D721Med (cell line): Measurements from ENCODE around the gene HEATR5A.
"Not testable (repeated sequence)": the region's sequence is repeated elsewhere in the genome, so short reads cannot be mapped to it uniquely, and the experiment has no call there.

Experiments
- DNase-seq: peaks from one replicate; pipeline ENCODE4 v3.0.0; 2011; ENCODE audit warnings: low spot score; ENCODE audit not compliant: insufficient read length
- FAIRE-seq: peaks from 2 replicates; lab custom pipeline; 2011; peaks lifted over from hg19 to GRCh38; lab: Jason Lieb, UNC
- CTCF ChIP-seq: IDR thresholded peaks from 2 replicates; pipeline ENCODE4 v1.5.1; 2012; ENCODE audit warnings: mild to moderate bottlenecking, control low read depth; ENCODE audit not compliant: insufficient read depth; ENCODE audit errors: missing control alignments

Gene HEATR5A

DNA sequence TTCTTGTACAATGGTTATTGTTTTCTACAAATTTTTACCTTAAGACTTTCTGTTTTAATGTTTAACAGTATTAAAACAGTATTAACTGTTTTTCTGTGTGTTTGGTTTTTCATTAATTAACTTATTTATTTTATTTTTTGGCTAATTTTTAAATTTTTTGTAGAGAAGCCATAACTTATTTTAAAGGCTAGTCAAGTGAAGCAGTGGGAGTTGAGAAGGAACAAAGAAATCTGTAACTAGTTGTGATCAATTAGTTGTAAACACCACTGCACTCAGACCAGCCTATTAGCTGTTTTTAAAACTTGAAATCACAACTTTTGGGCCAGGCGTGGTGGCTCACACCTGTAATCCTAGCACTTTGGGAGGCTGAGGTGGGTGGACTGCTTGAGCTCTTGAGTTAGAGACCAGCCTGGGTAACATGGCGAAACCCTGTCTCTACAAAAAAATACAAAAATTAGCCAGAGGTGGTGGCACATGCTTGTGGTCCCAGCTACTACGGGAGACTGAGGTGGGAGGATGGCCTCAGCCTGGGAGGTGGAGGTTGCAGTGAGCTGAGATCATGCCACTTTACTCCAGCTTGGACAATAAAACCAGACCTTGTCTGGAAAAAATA is 161.8 kb downstream of the HEATR5A start:
- FAIRE-seq (no peak), DNase-seq (no peak)

DNA sequence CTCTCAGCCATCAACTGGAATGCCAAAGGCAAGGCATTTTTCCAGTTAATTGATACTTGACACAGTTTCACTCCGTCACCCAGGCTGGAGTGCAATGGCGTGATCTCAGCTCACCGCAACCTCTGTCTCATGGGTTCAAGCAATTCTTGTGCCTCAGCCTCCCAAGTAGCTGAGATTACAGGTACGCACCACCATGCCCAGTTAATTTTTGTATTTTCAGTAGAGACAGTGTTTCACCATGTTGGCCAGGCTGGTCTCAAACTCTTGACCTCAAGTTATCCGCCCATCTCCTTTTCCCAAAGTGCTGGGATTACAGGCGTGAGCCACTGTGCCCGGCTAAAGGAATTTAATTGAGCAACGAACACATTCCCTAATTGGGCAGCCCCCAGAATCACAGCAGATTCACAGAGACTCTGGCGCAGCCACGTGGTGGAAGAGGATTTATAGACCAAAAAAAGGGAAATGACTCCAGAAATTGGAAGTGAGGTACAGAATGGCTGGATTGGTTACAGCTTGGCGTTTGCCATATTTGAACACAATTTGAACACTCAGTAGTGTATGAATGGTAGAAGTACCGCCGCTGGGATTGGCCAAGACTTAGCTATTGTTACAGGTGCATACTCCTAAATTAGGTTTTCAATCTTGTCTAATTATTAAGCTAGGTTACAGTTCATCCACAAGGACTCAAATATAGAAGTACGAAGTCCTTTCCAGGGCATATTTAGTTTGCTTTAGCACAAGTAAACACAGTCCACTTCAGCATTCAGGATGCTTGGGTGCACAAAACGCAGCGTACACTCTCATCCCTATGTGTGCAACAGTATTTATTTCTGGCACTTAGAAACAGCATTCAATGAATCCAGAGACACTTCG is 162.6 kb downstream of the HEATR5A start:
- DNase-seq, FAIRE-seq: not testable (repeated sequence)

More for the DNA sequence above, 161.8 kb downstream of the HEATR5A start:
- no peak for TF ChIP-seq CTCF

DNA sequence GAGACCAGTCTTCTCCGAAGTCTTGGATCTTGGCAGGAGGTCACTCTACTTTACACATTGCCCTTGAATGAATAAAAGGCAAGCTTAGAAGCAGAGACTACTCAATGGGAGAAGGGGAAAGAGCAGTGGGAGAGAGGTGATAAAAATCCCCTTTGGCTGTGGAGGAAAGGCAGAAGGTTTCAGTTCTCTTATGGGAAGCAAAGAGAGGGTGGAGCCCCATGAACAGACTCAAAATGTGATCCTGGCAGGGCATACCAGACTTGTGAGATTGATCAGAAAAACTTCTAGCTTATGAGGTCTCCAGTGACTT is 163.2 kb downstream of the HEATR5A start:
- no peak for TF ChIP-seq CTCF
- no peak for FAIRE-seq
- DNase-seq: no peak

DNA sequence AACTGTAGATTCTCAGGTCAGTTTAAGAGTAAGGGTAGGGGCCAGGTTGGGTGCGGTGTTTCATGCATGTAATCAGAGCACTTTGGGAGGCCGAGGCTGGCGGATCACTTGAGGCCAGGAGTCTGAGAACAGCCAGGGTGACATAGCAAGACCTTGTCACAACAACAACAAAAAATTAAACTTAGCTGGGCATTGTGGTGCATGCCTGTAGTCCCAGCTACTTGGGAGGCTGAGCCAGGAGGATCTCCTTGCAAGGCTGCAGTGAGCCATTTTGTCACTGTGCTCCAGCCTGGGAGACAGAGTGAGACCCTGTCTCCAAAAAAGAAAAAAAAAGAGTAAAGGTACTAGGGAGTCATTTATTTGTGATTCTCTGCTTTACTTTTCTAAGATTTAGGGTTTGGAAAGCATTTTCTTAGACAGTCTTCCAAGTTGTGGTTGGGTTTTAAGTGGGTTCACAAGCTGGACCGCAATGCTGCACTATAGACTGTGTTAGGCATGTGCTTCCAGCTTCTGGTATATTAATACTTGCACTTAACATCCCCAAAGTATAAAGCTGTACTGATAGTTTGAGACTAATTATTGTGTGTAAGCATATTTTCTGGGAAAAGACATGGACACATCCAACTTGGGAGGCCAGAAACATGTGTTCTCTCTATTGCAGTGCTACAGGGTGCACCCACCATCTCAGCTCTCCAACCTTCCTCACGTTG is 163.7 kb downstream of the HEATR5A start:
- DNase-seq: no peak
- TF ChIP-seq CTCF: no peak
- FAIRE-seq: no peak

DNA sequence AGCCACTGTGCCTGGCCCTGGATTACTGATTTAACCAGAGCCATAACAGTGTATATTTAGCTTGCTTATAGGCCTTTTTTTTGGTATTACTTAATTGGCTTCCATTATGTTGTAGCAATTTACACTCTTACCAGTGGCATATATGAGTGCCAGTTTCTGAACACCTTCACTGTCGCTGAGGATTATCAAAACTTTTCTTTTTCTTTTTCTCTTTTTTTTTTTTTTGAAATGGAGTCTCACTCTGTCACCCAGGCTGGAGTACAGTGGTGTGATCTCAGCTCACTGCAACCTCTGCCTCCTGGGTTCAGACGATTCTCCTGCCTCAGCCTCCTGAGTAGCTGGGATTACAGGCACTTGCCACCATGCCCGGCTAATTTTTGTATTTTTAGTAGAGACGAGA is 164.4 kb downstream of the HEATR5A start:
- not testable (repeated sequence) for FAIRE-seq, DNase-seq

DNA sequence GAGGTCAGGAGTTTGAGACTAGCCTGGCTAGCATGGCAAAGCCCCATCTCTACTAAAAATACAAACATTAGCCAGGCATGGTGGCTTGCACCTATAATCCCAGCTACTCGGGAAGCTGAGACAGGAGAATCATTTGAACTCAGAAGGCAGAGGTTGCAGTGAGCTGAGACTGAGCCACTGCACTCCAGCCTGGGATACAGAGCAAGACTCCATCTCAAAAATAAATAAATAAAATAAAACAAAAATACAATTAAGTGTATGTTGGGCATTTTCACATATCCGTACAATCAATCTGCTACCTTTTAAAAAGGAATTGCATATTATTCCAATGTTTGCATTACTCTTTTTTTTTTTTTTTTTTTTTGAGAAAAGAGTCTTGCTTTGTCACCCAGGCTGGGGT is 165.1 kb downstream of the HEATR5A start:
- DNase-seq (no peak), FAIRE-seq (no peak)
- TF ChIP-seq CTCF: no peak

- FAIRE-seq: peak; percentile 72
- peak; percentile 67 for DNase-seq
- no peak for TF ChIP-seq CTCF
These were observed 166.4 kb downstream of the HEATR5A start for GRCh38 chr14:31253746-31254471.
